Jurkat, Clone E6-1 (cell line): Measurements from ENCODE around the gene RUNX1.

Experiments
- DNase-seq: peaks from one replicate; pipeline ENCODE4 v3.0.0-alpha.2; 2011; ENCODE audit warnings: low read depth, low spot score
- H3K4me3 ChIP-seq: 2 replicates; pipeline ENCODE4 v1.5.1; 2011; ENCODE audit warnings: mild to moderate bottlenecking, low read length, control low read depth, moderate library complexity

RUNX1 gene

DNA sequence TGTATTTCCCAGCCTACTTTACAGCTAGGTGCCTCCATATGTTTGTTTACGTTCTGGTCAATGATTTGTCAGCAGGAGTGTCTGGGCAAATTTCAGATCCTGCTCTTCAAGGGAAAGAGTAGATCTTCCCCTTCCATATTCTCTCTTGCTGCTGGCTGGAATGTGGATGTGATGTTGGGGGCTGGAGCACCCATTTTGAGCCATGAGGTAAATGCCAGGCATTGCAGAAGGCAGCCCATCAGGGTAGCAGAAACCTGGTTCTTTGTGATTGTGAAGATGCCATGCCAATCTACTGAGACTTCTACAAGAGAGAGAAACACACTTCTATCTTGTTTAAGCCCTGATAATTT, 25.1 kb downstream of the RUNX1 start:
- no peak for DNase-seq
- H3K4me3 ChIP-seq: no peak overlapping the region

DNA sequence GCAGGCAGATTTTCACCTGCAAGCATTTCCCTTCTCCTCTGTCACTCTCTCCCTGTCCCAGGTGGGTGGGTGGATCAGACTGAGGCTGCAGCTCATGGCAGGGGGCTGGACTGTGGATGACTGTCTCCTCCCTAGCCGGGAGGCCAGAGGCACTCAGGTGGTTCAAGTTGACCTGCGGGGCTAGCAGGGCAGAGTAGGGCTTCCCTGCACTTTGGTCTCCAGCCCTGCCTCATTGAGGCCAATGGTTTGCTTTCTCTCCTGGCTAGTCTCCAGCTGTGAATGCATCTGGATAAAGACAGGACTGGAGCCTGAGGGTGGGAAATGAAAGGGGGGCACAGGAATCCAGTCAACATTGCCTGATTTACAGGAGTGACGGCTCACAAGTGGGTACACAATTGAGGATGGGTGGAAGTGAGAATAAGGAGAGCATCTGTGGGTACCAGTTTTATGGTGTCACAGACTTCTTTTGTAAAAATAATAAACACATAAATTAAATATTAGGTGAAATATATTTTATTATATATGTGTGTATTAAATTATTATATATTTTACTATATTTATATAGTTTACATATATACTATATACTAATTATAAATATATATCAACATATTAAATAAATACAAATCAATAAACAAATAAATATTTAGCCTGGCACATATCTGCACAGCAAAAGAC, 25.6 kb downstream of the RUNX1 start:
- DNase-seq: no peak
- no peak overlapping the region for H3K4me3 ChIP-seq

- no peak overlapping the region for H3K4me3 ChIP-seq
- no peak for DNase-seq
Measured at GRCh38 chr21:35021546-35021945, 27.6 kb downstream of the RUNX1 start.

DNA sequence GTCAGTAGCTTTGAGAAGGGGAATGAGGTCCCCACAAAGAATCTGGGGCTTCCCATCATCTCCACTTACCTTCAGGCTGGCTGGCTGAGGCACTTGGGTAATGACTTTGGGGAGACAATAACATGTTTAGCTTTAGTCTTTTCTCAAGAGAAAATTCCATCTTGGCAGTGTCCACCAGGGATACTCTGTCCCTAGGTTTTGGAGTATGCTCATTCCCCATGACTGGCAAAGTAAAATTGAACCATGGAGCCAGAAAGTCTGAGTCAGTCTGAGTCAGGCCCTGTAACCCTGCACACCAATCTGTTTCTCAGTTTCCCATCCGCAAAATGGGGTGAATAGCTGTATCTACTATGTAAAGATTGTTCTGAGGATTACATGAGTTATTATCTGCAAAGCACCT, 28.2 kb downstream of the RUNX1 start:
- no peak for DNase-seq
- H3K4me3 ChIP-seq: no peak overlapping the region

GRCh38 chr21:35020436-35020835, 28.7 kb downstream of the RUNX1 start:
- H3K4me3 ChIP-seq: no peak overlapping the region
- no peak for DNase-seq

DNA sequence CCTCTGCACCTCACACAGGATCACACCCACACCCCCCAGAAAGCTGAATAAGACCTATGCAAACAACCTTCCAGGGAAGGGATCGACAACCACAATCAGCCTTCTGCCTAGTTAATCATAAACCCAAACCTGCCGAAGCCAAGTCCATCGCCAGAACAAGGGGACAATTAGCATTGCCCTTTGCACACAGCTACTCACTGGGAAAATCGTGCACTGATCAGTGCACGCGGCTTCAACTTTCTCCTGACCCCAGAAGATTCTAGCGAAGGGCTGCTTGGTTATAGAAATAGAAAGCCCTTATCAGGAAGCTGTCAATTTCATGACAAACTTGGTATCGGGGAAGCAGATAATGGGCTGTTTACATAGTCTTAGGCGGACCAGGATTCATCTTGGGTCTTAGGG, 29.5 kb downstream of the RUNX1 start:
- no peak for DNase-seq
- H3K4me3 ChIP-seq: no peak overlapping the region

DNA sequence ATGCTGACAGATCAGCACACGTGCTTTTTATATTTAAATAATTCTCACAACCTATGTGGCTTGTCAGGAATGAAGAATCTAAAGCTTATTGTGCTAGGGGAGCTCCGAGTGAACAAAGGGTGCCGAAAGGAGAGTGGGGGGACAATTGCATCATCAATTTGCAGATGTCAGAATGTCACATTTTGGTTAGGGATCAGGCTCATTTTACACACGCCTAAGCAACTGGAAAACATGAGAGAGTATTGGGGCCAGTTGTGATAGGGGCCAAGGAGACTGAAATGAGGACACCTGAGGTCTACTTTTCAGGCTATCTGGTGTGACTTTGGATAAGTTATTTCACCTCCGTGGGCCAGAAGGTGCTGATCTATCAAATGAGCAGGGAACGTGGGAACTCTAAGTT, 31.8 kb downstream of the RUNX1 start:
- DNase-seq: no peak
- H3K4me3 ChIP-seq: peak overlapping the region; percentile 3; the same call in 1 of the 2 replicates

DNA sequence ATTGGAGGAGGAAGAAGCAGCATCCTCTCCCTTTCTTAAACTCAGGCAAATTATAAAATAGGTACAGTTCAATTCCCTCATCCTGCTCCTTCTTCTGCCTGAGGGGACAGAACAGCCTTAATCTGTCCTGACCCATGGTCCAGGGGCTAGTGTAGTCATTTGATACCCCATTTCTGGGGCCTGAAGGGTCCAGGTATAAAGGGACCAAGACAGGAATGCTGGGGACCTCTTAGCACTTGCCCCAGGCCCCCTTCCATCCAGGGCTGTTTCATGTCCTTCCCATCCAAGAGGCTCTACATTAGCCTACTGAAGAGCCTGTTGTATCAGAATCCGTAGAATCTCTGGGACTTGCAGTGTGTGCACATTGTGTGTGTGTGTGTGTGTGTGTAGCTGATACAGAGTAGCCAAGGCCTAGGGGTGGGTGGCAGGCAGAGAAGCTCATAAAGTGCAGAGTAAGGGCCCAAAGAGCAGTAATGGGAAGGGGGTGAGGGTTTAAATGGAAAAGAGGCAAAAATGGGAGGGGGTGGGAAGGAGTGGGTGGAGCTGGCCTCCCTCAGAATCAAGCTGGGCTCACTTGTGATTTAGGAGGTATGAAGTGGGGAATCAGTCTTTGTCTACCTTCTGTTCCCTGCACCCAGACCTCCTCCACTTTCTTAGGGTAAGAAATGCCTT, 32.4 kb downstream of the RUNX1 start:
- no peak overlapping the region for H3K4me3 ChIP-seq

DNA sequence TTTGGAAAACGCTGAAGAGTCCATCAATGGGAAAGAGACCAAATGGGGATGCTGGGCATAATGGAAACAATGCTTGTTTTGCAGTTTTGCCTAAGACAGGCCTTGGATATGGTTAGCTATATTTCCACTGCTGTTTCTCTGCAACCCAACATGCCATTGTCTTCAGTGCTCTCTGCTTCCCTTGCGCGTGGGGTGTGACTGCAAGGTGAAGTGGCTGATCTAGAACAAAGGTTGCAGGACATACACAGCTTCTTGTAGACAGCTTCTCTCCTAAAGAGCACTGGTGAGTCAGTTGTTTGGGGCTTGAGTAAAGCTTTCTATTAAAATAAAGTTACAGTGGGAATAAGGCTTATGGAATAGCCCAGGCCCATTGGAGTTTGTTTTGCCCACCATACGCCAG, 33.0 kb downstream of the RUNX1 start:
- H3K4me3 ChIP-seq: no peak overlapping the region
- no peak for DNase-seq

More for the DNA sequence above, 32.4 kb downstream of the RUNX1 start:
- no peak for DNase-seq

DNA sequence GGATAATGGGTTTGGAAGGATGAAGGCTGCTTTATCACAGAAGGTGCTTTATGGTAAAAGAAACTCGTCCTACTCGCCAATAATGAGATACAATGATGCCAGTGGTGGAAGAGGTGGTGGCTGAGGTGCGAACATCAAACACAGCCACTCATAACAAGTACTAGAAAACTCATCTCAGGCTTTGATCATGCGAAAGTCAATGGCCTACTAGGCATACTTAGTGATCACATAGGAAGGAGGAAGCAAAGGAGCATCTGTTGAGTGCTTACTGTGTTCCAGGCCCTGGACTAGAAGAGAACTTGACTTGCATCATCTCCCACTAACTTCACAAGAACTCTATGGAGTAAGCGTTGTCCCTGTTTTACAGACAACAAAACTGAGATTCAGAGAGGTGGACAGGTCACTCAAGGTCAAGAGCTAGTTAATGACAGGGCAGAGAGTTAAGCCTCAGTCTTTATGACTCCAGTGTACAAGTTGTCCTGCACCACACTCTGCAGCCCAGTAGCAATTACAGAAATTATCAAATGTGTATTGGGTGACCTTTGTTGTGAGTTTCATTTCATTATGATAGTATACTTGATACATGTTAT, 33.6 kb downstream of the RUNX1 start:
- DNase-seq: peak; percentile 84
- no peak overlapping the region for H3K4me3 ChIP-seq

- DNase-seq: no peak
- no peak overlapping the region; the same call in 1 of the 2 replicates for H3K4me3 ChIP-seq
Measured at GRCh38 chr21:35014302-35015041, 34.6 kb downstream of the RUNX1 start.

- DNase-seq: peak; percentile 98
Measured at GRCh38 chr21:35011681-35012080, 37.4 kb downstream of the RUNX1 start.

GRCh38 chr21:35010447-35010846, 38.7 kb downstream of the RUNX1 start:
- peak overlapping the region; percentile 41; the same call in 1 of the 2 replicates for H3K4me3 ChIP-seq
- no peak for DNase-seq

More at GRCh38 chr21:35011681-35012080, 37.4 kb downstream of the RUNX1 start:
- H3K4me3 ChIP-seq: peak overlapping the region; percentile 41

GRCh38 chr21:35007348-35007747, 41.8 kb downstream of the RUNX1 start:
- no peak for DNase-seq
- H3K4me3 ChIP-seq: no peak overlapping the region

DNA sequence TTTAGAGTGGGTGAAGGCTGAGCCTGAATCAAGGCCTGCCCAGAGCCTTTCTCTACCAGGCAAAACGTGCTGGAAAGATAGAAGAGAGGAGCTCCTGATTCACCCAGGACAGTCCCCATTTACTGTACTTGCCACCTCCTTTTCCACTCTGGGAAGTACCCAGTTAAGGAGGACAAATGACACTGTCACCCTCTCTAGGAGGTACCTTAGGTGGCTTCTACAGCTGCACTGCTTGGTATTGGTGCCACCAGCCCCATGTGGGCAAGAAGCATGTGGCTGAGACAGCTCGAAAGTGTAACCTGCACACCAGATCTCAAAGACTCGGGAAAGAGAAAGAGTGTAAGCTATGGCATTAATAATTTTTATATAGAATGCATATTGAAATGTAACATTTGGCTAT, 42.3 kb downstream of the RUNX1 start:
- H3K4me3 ChIP-seq: no peak overlapping the region
- no peak for DNase-seq

- no peak for DNase-seq
- H3K4me3 ChIP-seq: no peak overlapping the region
Measured at GRCh38 chr21:35006248-35006647, 42.9 kb downstream of the RUNX1 start.

DNA sequence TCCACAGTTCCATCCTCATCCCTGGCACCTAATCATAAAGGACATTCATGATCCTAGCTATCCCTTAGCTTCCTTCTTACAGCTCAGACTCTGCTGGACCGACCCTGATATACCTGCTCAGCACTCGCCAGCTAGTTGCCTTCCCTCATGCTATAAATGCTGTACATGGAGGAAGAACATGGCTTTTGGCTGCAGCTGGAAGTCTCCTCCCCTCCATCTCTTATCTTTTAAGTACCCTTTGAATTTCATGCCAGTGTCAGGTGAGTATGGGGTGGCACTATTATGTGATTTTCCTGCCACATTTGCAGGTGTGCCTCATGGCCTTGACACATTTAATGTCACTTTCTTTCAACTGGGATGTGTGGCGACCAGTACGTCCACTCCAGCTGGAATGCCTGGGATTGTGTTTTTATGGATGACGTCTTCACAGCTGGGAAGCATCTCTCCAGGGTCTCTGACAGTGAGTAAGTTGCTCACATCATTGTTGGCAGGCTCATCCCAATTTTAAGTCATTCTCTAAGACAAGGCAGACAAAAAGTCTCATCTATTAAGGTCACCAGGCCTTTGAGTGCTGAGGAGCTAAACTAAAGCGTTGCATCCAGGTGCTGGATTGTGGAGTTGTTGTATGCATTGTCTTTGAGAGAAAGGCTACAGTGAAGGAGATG, 43.4 kb downstream of the RUNX1 start:
- DNase-seq: no peak
- H3K4me3 ChIP-seq: no peak overlapping the region

- no peak for DNase-seq
- no peak overlapping the region for H3K4me3 ChIP-seq
Measured at GRCh38 chr21:35005077-35005476, 44.0 kb downstream of the RUNX1 start.

DNA sequence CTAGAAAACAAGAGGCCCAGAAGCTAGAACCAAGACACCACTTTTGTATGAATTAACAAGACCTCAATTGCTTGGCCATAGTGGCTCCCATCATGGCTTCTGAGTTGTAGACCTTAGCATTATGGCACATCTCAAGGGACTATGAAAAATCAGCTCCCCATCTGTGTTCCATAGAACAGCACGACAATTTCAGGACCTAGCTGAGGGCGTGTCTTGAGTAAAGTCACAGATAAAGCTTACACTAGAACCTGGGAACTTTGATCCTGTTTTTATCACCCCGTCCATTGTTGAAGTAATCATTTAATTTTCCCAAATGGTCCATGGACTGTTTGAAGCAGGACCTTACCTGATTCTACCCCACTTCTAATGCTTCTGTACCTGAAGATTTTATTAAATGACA, 44.8 kb downstream of the RUNX1 start:
- DNase-seq: no peak
- no peak overlapping the region for H3K4me3 ChIP-seq
